AG04450 (cell line): ENCODE measurements around the gene AGTPBP1. TPM values are rescaled to one million over a fixed set of nuclear protein-coding genes. Genes with fewer than 3 reads are reported as not detected.

Experiments
- CTCF ChIA-PET: fragments of 300-600, 350-600 bp; formaldehyde crosslinking; extraction: SDS; loops from one replicate; lab custom pipeline; 2022; ENCODE audit warnings: antibody characterized with exemption, inconsistent platforms; lab: Charles Lee
- POLR2A ChIA-PET: fragments of 350-600 bp; formaldehyde crosslinking; extraction: SDS; loops from one replicate; lab custom pipeline; 2021; ENCODE audit warnings: antibody characterized with exemption, inconsistent platforms; lab: Yijun Ruan, JAX
- DNase-seq: peaks from one replicate; pipeline ENCODE4 v3.0.0-alpha.2; 2011; ENCODE audit warnings: low read depth, low spot score
- H3K27ac ChIP-seq: one replicate; pipeline ENCODE4 v1.5.1; 2012; ENCODE audit warnings: low read depth, low read length, control low read depth
- H3K27me3 ChIP-seq: one replicate; pipeline ENCODE4 v1.6.0; 2012; ENCODE audit warnings: low read length; ENCODE audit not compliant: control insufficient read depth, insufficient read depth
- H3K4me3 ChIP-seq: 2 replicates; pipeline ENCODE4 v1.5.1; 2011; ENCODE audit warnings: mild to moderate bottlenecking, low read depth, low read length, control low read depth
- H3K9me3 ChIP-seq: 2 replicates; pipeline ENCODE4 v1.5.1; 2012; ENCODE audit warnings: low read length; ENCODE audit not compliant: control insufficient read depth, insufficient read depth
- CTCF ChIP-seq: IDR thresholded peaks from 2 replicates; pipeline ENCODE4 v1.5.1; 2011; ENCODE audit warnings: low read depth, low read length, control low read depth, inconsistent platforms
- polyA plus RNA-seq: library from polyadenylated mRNA; depleted of rRNA; stranded (reverse); fragments of >200 nt; gene quantifications from 2 replicates; pipeline ENCODE4 v1.2.3, GENCODE V29; 2011

AGTPBP1 gene
- polyA plus RNA-seq, 1 experiment = 4.4 TPM

- ChIA-PET CTCF (interaction anchor here (1.0 to 2.3 kb wide), 2 partner anchors 13 to 75 kb away, joined by 3 to 8 read pairs; no protein-coding TSS in a partner anchor), POLR2A (no interaction called here)
- no peak overlapping the region for H3K4me3 ChIP-seq
- no peaks in the 10 kb centered on the region for H3K9me3 ChIP-seq
- TF ChIP-seq CTCF = no peak
- no peak for DNase-seq
- H3K27ac ChIP-seq = no peak overlapping the region
- no peaks in the 10 kb centered on the region for H3K27me3 ChIP-seq
Observed at GRCh38 chr9:85685081-85685480, 56.7 kb downstream of the AGTPBP1 start.

GRCh38 chr9:85676790-85677189, 65.0 kb downstream of the AGTPBP1 start:
- H3K27ac ChIP-seq = no peak overlapping the region
- ChIA-PET POLR2A (no interaction called here), CTCF (interaction anchor here (1.0 to 1.2 kb wide), 2 partner anchors 21 to 67 kb away, joined by 5 to 6 read pairs; no protein-coding TSS in a partner anchor)
- no peaks in the 10 kb centered on the region; the same call in 1 of the 2 replicates for H3K9me3 ChIP-seq
- no peaks in the 10 kb centered on the region for H3K27me3 ChIP-seq
- DNase-seq = no peak
- no peak overlapping the region for H3K4me3 ChIP-seq
- TF ChIP-seq CTCF = no peak

GRCh38 chr9:85667374-85667773, 74.4 kb downstream of the AGTPBP1 start:
- DNase-seq = no peak
- no peak overlapping the region for H3K4me3 ChIP-seq
- no peak for TF ChIP-seq CTCF
- ChIA-PET CTCF (interaction anchor here (0.5 kb wide), 1 partner anchor 102 kb away, joined by 6 read pairs; no protein-coding TSS in a partner anchor), POLR2A (no interaction called here)
- H3K9me3 ChIP-seq = no peaks in the 10 kb centered on the region
- no peaks in the 10 kb centered on the region for H3K27me3 ChIP-seq
- no peak overlapping the region for H3K27ac ChIP-seq

- no peaks in the 10 kb centered on the region for H3K9me3 ChIP-seq
- no peak for TF ChIP-seq CTCF
- DNase-seq = no peak
- no peaks in the 10 kb centered on the region for H3K27me3 ChIP-seq
- no peak overlapping the region for H3K27ac ChIP-seq
- no peak overlapping the region for H3K4me3 ChIP-seq
- POLR2A ChIA-PET = no interaction called here
- CTCF ChIA-PET = interaction anchor here (0.6 kb wide), 1 partner anchor 1702 kb away, joined by 6 read pairs; no protein-coding TSS in a partner anchor
Observed at GRCh38 chr9:85666086-85666485, 75.7 kb downstream of the AGTPBP1 start.

GRCh38 chr9:85662573-85662972, 79.2 kb downstream of the AGTPBP1 start:
- H3K27me3 ChIP-seq = no peaks in the 10 kb centered on the region
- no peak overlapping the region for H3K4me3 ChIP-seq
- TF ChIP-seq CTCF = no peak
- no peak overlapping the region for H3K27ac ChIP-seq
- no peaks in the 10 kb centered on the region for H3K9me3 ChIP-seq
- POLR2A ChIA-PET = no interaction called here
- DNase-seq = no peak
- CTCF ChIA-PET = interaction anchor here (1.0 kb wide), 1 partner anchor 35 kb away, joined by 3 read pairs; no protein-coding TSS in a partner anchor
